Endothelial cell of umbilical vein (primary cell): ENCODE data around the gene CNKSR2.

Source experiments
- CTCF ChIP-seq, 2 donors: IDR thresholded peaks; 1 replicate in 1 of 2; 2 replicates in 1 of 2; pipeline ENCODE4 v1.5.1; 2011; ENCODE audit warnings: low read length in 2 of 2, mild to moderate bottlenecking in 2 of 2, moderate library complexity in 2 of 2, control low read depth in 1 of 2, inconsistent platforms in 1 of 2, low read depth in 1 of 2; ENCODE audit not compliant: insufficient read depth in 1 of 2; ENCODE audit errors: extremely low read depth in 1 of 2
- EZH2 ChIP-seq: IDR thresholded peaks from 2 replicates; pipeline ENCODE4 v1.6.1; 2012; ENCODE audit warnings: borderline replicate concordance, low read depth, mild to moderate bottlenecking, moderate library complexity, low read length, inconsistent platforms; ENCODE audit not compliant: severe bottlenecking
- FOS ChIP-seq: IDR thresholded peaks from 2 replicates; pipeline ENCODE4 v1.6.1; 2011; ENCODE audit warnings: mild to moderate bottlenecking, low read length, moderate library complexity, borderline replicate concordance; ENCODE audit not compliant: insufficient read depth
- GATA2 ChIP-seq: IDR thresholded peaks from 2 replicates; pipeline ENCODE4 v1.7.0; 2011; ENCODE audit warnings: low read depth, mild to moderate bottlenecking, moderate library complexity, mixed read lengths, low read length; ENCODE audit not compliant: insufficient read length, insufficient read depth
- JUN ChIP-seq: IDR thresholded peaks from 2 replicates; pipeline ENCODE4 v1.6.1; 2011; ENCODE audit warnings: borderline replicate concordance, low read depth; ENCODE audit not compliant: insufficient read length, insufficient read depth
- MAX ChIP-seq: IDR thresholded peaks from 2 replicates; pipeline ENCODE4 v1.6.1; 2011; ENCODE audit not compliant: insufficient read depth, insufficient read length
- MYC ChIP-seq: IDR thresholded peaks from one replicate; pipeline ENCODE4 v1.6.1; 2011; ENCODE audit warnings: mild to moderate bottlenecking, low read depth, low read length
- POLR2A ChIP-seq: IDR thresholded peaks from 2 replicates; pipeline ENCODE4 v1.6.1; 2012; ENCODE audit warnings: low read depth, mild to moderate bottlenecking, control low read depth, low read length
- POLR2AphosphoS5 ChIP-seq: IDR thresholded peaks from 2 replicates; pipeline ENCODE4 v1.6.1; 2012; ENCODE audit warnings: low read depth, mild to moderate bottlenecking, control low read depth, low read length, moderate library complexity; ENCODE audit not compliant: insufficient read depth

GRCh38 chrX:21620234-21620633 lies 246.0 kb downstream of the CNKSR2 start:
- TF ChIP-seq CTCF (IDR thresholded peaks at IDR 0.05; ENCODE audit: extremely low read depth in 1 of 2, insufficient read depth in 1 of 2, low read depth in 1 of 2, low read length in 2 of 2) (no peak), MAX (no peak), POLR2A (no peak), GATA2 (no peak), JUN (no peak), MYC (no peak), EZH2 (no peak), POLR2AphosphoS5 (no peak), FOS (no peak)
